ENCODE measurements around the gene HNRNPL.
A peak's percentile ranks its signal among the peaks of the same experiment; 100 is the strongest.
"Not testable (repeated sequence)": the region's sequence is repeated elsewhere in the genome, so short reads cannot be mapped to it uniquely, and the experiment has no call there.

HNRNPL gene

DNA sequence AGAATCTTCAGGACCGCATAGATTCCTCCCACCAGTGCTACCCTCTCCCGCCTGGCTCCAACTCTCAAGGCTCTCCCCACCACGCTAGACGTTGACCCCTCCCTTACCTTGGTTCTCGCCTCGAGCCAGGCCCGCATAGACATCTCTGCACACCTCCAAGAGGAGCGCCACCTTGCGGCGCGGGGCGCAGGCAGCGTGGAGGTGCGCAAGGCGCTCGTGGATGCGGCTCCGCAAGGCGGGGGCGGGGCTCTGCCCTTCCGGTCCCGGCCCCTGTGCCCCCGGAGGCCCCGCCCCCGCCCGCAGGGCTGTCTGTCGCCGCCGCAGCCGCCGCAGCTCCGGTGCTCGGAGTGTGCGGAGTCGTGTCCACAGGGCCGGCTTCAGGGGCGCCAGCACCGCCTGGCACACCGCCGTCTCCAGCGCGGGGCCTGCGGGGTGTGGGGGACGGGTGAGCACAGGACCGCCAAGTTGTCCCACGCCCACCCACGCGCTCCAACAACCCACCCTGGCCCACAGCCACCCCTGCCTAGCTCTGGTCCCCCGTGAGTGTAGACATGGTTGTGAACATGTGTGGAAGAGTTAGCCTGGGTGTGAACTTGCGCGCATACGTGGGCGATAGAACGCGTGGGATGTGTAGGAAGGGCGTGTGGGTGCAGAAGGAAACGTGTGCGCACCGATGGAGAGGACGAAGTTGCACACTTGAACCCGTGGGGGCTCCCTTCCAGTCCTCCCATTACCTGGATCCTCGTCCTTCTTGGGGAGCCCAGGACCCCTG lies 20.2 kb upstream of the HNRNPL start:
- peak; percentile 87 to 92 for DNase-seq (ENCODE audit: low read depth in 2 of 2)

DNA sequence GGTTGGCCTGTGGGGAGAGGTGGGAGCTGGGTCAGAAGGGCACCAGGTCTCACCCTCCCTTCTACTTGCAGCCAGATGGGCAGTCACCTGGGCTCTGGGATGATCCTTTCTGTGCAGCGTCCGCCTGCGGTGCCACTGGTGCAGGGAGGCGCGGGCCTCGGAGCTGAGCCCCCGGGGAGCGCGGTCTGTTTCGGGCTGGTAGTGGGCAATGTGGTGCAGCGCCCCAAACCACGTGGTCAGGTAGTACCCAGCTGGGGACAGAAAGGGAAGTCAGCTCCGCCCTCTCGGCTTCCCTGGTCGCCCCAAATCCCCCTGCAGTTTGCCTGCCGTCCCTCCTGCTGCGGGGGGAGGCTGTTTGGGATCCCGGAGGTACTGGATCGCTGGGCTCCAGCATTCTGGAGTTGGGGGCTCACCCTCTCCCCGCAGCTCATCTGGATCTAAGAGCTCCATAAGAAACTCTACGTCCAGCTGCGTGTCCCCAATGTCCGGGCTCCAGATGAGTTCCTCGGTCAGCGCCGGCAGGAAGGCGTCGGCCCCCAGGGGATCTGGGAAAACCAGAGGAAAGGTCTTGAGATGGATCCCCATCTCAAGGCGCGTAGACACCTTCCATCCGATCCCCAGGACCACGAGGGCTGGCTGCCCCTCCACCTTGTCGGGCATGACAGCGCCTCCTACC lies 19.5 kb upstream of the HNRNPL start:
- DNase-seq (ENCODE audit: low read depth in 2 of 2) = no peak

DNA sequence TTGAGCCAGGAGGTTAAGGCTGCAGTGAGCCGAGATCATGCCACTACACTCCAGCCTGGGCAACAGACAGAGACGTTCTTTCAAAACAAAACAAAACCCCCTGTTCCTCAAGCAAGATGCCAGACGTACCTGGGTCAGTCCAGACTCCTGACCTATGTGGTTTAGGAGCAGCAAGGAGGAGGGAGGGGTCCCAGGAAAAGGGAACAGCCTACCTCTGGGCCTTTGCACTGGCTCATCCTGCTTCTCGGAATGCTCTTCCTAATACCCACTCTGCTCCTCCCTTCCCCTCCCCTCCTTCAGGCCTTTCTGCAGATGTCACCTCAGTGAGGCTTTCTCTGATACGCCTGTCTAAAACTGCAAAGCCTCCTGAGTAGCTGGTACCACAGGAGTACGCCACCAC lies 18.8 kb upstream of the HNRNPL start:
- DNase-seq (ENCODE audit: low read depth in 2 of 2) = no peak

DNA sequence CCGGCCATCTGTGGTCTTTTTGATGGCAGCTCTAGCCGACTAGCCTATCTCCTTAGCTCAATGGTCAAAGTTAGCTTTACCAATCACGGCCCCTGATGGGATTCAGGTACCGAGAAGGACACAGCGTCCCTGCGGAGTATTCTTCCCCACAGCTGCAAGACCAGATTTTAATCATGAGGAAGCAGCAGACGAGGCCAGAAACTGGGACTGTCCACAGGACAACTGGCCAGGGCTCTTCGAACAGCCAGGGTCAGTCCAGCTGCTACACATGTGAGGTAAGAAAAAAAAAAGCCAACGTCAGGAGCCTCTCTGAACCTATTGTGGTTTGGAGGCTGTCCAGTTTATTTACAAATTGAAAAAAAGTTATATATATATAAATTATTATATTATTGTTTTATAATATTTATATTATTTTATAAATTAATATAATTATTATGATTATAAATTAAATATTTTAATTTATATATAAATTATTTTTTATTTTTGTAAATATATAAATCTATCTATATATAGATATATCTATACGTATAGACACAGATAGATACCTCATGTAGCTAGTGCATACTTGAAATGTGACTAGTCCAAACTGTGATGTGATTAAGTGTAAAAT lies 17.5 kb upstream of the HNRNPL start:
- DNase-seq (ENCODE audit: low read depth in 2 of 2) = no peak

DNA sequence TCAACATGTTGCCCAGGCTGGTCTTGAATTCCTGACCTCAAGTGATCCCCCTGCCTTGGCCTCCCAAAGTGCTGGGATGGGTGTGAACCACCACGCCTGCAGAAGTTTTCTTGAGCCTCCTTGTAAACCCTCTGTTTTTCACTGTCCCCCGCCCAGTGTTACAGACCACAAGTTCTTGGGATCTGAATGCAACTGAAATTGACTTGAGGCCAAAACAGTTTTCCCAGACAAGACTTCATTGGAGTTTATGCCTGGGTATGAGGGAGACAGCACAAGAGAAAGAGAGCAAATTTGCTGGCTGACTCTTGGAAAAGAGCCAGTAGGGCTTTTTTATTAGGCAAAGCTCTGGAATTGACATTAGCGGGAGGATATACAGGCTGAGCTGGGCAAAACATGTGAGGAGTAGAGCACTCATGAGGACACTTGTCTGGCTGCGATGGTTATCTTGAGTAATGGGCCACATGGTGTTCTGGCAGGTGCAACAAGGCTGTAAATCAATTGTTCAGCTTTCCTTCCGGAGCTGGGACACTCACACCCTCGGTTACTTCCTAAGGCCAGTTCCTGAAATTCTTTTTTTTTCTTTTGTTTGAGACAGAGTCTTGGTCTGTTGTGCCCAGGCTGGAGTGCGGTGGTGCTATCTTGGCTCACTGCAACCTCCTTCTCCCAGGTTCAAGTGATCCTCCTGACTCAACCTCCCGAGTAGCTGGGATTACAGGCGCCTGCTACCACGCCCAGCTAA lies 12.7 kb upstream of the HNRNPL start:
- no peak for DNase-seq (ENCODE audit: low read depth in 2 of 2)

DNA sequence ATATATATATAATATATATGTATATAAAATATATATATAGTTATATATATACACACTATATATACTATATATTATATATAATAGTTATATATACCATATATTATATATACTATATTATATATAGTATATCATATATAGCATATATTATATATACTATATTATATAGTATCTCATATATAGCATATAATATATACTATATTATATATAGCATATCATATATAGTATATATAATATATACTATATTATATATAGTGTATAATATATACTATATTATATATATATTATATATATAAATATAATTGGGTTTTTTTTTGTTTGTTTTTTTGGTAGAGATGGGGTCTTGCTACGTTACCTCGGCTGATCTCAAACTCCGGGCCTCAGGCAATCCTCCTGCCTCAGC lies 11.6 kb upstream of the HNRNPL start:
- no peak for DNase-seq (ENCODE audit: low read depth in 2 of 2)

DNA sequence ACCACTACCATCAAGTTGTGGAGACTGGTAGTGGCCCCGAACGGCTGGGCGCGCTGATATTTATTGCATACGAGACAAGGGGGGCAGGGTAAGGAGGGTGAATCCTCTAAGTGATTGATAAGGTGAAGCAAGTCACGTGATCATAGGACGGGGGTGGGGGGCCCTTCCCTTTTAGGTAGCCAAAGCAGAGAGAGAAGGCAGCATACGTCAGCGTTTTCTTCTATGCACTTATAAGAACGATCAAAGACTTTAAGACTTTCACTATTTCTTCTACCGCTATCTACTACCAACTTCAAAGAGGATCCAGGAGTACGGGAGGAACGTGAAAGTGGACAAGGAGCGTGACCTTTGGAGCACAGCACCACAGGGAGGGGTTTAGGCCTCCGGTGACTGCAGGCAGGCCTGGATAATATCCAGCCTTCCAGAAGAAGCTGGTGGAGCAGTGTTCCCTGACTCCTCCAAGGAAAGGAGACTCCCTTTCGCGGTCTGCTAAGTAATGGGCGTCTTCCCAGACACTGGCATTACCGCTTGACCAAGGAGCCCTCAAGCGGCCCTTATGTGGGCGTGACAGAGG lies 9.9 kb upstream of the HNRNPL start:
- DNase-seq (ENCODE audit: low read depth in 2 of 2) = not testable (repeated sequence)

DNA sequence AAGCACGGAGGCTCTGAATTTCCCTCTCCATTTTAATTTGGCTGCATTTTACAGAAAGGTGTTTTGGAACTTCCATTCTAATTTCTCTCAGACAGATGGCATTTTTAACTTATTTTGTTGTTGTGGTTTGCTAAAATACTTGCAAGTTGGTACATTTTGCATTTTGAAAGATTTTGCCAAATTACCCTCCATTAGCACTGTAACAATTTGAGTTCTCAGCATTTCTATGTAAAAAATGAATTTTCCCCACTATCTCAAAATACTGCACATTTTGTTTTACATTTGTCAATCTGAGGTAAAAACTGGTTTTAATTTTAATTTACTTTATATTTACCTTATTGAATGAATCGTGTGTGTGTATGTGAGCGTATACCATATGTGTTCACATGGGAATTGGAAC lies 7.0 kb upstream of the HNRNPL start:
- DNase-seq (ENCODE audit: low read depth in 2 of 2) = no peak

DNA sequence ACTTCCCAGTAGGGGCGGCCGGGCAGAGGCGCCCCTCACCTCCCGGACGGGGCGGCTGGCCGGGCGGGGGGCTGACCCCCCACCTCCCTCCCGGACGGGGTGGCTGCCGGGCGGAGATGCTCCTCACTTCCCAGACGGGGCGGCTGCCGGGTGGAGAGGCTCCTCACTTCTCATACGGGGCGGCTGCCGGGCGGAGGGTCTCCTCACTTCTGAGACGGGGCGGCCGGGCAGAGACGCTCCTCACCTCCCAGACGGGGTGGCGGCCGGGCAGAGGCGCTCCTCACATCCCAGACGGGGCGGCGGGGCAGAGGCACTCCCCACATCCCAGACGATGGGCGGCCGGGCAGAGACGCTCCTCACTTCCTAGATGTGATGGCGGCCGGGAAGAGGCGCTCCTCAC lies 6.0 kb upstream of the HNRNPL start:
- DNase-seq (ENCODE audit: low read depth in 2 of 2) = not testable (repeated sequence)

DNA sequence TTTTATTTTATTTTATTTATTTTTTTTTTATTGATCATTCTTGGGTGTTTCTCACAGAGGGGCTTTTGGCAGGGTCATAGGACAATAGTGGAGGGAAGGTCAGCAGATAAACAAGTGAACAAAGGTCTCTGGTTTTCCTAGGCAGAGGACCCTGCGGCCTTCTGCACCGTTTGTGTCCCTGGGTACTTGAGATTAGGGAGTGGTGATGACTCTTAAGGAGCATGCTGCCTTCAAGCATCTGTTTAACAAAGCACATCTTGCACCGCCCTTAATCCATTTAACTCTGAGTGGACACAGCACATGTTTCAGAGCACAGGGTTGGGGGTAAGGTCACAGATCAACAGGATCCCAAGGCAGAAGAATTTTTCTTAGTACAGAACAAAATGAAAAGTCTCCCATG lies 5.2 kb upstream of the HNRNPL start:
- DNase-seq (ENCODE audit: low read depth in 2 of 2) = not testable (repeated sequence)

DNA sequence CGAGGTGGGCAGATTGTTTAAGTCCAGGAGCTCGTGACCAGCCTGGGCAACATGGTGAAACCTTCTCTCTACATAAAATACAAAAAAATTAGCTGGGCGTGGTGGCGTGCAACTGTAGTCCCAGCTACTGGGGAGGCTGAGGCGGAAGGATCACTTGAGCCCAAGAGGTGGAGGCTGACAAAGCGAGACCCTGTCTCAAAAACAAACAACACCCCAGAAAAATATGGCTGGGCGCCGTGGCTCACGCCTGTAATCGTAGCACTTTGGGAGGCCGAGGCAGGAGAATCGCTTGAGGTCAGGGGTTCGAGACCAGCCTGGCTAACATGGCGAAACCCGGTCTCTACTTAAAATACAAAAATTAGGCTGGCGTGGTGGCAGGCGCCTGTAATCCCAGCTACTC lies 3.4 kb upstream of the HNRNPL start:
- DNase-seq (ENCODE audit: low read depth in 2 of 2) = no peak

DNA sequence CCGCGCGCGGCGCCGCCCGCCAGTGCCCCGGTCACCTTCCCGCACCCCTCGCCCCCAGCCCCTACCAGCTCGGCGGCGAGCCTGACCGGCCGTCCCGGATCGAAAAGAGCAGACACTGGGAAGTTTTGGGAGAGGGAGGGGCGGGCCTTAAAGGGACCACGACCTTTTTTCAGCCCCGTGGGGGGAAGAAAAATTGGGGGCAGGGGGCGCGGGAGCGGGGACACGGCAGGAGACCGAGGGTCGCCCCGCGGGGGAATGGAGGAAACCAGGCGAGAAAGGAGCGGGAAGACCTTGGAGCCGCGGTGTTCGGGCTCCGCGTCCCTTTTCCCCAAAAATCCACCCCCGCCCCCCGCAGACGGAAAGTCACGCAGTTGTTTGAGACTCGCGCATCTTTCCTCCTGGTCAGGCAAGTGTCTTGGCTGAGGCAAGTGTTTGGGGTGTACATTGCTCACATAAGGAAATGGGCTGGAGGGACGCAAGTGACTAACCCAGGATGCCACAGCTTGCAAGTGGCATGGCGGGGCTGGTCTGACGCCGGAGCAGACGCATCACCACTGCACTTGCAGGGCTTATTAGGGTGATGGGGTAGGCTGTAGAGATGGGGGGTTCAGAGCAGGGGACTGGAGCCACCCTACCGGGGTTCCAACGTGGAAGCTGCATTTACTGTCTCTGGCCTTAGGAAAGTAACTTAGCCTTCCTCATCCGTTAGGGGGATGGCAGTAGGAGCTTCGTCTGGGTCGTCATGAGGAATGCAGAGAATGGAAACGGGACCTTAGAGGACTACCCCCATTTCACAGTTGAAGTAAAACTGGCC lies 2.7 kb upstream of the HNRNPL start:
- DNase-seq (ENCODE audit: low read depth in 2 of 2) = peak; percentile 46 to 58

DNA sequence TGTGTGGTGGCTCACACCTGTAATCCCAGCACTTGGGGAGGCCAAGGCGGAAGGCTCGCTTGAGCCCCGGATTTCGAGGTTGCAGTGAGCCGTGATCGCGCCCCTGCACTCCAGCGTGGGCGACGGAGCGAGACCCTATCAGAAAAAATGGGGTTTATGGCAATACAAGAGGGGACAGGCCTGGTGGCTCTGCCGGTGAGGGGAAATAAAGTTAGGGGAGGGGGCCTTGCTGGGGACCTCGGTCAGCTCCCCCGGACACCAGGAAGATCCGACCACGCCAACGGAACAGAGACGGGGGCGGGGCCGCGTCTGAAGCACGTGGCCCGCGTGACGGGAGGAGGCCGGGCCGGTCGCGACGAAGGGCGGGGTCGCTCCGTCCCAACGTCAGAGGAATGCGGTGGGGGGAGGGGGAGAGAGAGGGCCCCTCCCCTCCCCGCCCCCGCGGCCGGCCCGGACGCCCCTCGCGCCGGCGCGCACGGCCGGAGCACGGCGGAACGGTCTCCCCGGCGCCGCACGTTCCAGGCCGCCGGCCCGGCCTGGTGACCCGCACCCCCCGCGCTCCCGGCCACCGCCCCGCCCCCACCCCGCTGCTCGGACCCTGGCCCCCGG lies 1.9 kb upstream of the HNRNPL start:
- peak; percentile 87 to 91 for DNase-seq (ENCODE audit: low read depth in 2 of 2)

DNA sequence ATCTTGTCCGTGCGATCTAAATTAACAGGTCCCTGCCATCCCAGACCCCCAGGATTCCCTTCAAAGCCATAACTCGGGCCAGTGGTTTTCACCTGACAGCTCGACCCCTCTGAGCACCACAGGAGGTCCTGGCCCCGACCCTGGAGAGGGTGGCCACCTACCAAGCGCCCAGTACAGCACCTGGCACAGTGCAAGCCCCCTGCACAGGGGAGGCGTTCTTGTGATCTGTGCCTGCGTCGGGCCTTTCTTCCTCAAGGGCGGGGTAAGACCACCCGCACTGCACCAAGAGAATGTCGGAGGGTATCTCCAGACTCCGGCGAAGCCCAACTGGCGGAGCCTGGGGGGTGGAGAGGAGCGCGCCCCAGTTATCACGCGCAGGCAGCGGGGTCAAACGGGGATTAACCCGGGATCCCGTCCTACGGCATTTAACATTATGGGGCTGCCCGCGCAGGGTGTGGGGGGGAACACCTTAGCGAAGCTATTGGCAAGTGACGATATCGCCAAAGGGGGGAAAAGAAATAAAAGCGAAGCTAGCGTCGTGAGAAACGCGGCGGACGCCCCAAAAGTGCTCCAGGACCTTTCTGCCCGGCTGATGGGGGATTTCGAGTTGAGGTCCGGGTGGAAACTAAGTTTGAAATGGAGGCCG lies 1.3 kb upstream of the HNRNPL start:
- no peak for DNase-seq (ENCODE audit: low read depth in 2 of 2)

DNA sequence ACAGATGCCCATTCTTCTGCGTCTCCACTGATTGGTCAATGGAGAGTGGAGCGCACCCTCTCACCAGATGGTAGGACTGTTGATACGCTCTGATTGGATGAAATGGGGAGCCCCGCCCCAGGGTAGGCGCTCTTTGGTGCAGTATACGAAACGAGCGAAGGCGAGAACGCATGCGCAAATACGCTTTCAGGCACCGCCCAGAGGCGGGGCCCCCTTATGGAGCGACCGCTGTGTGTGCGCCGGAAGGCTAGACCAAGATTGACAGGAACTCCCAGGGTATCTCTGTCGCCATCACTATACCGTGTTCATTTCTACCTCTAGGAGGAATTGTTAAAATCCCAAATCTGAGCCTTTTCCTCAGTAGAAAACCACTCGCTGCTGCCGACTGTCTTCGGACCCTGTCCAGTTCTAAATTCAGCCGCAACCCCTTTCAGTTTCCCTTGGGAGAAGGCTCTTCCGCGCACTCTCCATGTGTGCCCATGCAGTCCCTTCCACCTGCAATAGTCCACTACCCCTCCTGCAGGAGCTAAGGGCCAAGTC lies 720 bp upstream of the HNRNPL start:
- peak; percentile 97 to 99 for DNase-seq (ENCODE audit: low read depth in 2 of 2)

DNA sequence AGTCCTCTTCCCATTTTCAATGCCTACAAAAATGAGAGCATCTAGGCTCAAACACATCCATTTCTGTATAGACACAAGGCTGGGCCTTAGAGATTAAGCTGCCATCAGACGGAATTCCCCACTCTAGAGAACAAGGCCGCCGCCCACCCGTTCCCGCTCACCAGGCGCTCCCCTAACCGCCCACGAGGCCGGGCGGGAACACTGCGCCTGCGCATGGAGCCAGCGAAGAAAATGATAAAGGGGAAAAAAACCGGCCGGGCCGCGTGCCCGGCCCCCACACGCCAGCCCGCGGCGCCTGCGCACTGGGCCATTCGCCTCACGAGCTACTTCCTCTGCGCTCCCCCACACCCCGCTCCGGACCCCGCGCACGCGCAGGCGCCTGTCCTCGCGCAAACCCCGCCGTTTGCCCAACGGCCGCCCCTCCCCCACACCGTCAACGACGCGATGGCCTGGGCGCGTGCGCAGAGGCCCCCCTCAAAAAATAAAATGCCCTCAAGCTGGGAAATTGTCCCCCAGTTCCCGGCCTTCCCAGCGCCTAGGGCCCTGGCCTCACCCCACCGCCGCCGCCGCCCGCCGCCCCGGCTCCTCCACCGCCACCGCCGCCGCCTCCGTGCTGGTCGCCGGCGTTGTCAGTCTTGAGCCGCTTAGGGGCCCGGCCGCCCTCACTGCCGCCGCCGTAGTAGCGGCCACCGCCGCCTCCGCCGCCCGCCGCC lies 483 bp downstream of the HNRNPL start:
- peak; percentile 97 for DNase-seq (ENCODE audit: low read depth in 2 of 2)

DNA sequence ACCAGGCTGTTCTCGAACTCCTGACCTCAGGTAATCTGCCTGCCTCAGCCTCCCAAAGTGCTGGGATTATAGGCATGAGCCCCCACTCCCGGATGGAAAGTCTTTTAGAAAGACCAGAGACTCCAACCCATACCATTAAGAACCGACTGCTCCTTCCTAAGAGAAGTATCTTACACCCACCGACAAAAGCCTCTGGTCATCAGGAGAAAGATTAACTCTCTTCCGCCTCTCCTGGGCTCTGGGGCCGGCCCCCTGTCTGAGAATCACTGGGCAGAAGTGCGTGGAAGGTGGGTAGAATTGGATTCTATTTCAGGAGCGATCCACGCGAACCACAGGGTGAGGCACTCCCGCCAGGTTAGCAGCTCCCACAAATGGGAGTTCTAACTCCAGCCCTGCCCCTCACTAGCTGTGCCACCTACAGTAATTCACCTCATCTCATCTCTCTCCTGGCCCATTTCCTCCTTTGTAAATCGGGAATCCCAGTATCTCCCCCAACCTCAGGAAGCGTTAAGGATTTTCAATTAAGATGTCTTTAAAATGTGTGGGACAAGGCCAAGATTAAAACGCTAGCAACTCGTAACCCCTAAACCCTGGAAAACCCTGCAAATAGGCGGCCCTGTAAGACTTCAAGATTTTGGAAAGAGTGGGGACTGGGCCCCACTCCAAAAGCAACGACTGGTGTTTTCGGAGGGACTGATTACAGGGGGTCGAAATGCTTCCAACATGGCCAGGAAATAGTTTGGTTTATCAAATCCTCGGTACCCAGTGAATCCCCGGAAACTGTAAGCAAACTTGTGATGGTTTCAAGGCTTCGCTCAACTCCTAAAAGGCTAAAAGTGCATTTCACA lies 1.3 kb downstream of the HNRNPL start:
- DNase-seq (ENCODE audit: low read depth in 2 of 2) = no peak

DNA sequence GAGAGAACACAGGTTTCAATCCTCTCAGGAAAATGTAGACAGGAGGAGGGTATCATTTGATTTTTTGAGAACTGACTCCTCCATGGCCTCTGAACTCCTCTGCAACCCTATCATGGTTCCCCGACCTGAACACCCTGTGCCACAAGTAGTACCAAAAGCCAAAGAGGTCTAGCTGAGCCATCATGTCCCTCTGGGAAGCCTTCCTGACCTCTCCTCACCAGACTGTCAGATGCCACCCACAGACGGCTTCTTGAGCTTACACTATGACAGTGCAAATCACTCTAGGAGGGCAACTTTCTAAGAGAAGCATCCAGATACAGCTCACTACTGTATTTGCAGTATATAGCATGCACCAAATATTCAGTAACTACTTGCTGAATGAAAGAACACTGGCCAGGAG lies 3.7 kb downstream of the HNRNPL start:
- no peak for DNase-seq (ENCODE audit: low read depth in 2 of 2)

Measured in stimulated activated CD4-positive, alpha-beta T cell treated with anti-CD3 and anti-CD28 coated beads, Interleukin-15, amount 100 ng/mL, for 48 hours (primary cell).